Measurements from ENCODE around the gene LMAN1L. TPM values are rescaled to one million over a fixed set of nuclear protein-coding genes. Genes with fewer than 3 reads are reported as not detected.

Gene LMAN1L
- total RNA-seq, 1 donor from 2014 or later: not detected

DNA sequence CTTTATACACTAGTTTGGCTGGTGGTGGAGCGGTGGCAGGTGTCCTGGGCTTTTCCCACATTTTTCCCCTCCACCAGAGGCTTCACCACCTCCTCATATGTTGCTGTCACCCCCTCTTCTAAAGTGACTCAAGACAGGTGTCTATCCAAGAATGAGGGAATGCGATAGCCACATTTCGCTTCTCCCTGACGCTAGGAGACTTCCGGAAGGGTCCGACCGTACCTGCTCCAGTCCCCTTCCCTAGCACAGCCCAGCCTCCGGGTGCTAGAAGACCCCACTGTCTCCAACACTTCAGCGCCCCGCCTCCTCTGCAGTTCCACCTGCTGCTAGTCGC is 60.0 kb downstream of the LMAN1L start:
- Mint-ChIP-seq H3K27ac (ENCODE audit: unreplicated experiment) (peak overlapping the region; percentile 94), H3K27me3 (ENCODE audit: unreplicated experiment) (peaks cover 9% of the 10 kb centered on the region), H3K36me3 (ENCODE audit: unreplicated experiment) (peaks cover 4% of the 10 kb centered on the region), H3K9me3 (ENCODE audit: unreplicated experiment) (no peaks in the 10 kb centered on the region), H3K4me1 (ENCODE audit: unreplicated experiment) (peaks cover 45% of the 10 kb centered on the region), H3K4me3 (ENCODE audit: unreplicated experiment) (peak overlapping the region; percentile 95)
- TF ChIP-seq, protein P1, sequence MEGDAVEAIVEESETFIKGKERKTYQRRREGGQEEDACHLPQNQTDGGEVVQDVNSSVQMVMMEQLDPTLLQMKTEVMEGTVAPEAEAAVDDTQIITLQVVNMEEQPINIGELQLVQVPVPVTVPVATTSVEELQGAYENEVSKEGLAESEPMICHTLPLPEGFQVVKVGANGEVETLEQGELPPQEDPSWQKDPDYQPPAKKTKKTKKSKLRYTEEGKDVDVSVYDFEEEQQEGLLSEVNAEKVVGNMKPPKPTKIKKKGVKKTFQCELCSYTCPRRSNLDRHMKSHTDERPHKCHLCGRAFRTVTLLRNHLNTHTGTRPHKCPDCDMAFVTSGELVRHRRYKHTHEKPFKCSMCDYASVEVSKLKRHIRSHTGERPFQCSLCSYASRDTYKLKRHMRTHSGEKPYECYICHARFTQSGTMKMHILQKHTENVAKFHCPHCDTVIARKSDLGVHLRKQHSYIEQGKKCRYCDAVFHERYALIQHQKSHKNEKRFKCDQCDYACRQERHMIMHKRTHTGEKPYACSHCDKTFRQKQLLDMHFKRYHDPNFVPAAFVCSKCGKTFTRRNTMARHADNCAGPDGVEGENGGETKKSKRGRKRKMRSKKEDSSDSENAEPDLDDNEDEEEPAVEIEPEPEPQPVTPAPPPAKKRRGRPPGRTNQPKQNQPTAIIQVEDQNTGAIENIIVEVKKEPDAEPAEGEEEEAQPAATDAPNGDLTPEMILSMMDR (IDR thresholded peaks at IDR 0.05): no peak
- DNase-seq (ENCODE audit: extremely low spot score, unreplicated experiment): no peak

DNA sequence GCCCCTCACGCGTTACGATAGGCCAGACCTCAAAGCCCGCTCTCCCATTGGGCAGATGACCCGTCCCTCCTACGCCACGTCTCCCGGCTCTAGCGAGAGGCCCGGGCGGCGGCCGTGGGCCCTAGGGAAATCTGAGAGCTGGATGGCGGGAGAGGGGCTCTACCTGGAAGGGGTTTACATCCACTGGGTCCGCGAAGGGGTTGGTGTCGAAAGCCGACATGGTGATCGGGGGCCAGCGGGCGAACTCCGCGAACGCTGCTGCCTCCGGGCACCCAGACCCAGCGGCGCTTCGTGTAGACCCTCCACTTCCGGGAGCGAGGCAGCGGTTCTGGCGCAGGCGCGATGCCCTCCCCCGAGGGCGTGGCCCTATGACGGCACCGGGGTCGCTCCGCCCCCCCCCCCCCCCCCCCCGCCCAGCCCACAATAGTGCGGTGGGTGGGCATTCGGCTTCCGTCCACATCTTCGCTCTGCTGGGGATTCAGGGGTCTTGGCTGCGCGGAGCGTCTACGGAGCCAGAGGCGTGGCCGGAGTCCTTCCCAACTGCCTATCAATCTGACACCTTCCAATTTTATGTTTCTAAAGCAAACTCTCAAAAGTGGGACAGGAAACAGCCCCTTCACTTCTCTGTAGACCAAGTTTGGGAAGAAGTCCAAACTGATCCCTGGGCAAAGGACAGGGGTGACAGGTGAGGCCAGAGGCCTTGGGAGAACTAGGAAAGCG is 60.6 kb downstream of the LMAN1L start, which contains the start of gene SCAMP2:
Gene SCAMP2 (minus strand): TSS at position 330 of the 720 bp plus-strand sequence. CDS start 110 bp downstream, at position 220.
- Mint-ChIP-seq H3K27ac (ENCODE audit: unreplicated experiment) (peak within 1 kb of the TSS; percentile 94), H3K36me3 (ENCODE audit: unreplicated experiment) (no peaks in the 10 kb centered on the region), H3K4me1 (ENCODE audit: unreplicated experiment) (peaks cover 40% of the 10 kb centered on the region), H3K27me3 (ENCODE audit: unreplicated experiment) (peaks cover 9% of the 10 kb centered on the region), H3K9me3 (ENCODE audit: unreplicated experiment) (no peaks in the 10 kb centered on the region), H3K4me3 (ENCODE audit: unreplicated experiment) (peak within 1 kb of the TSS; percentile 95)
- TF ChIP-seq, protein P1 (IDR thresholded peaks at IDR 0.05): no peak
- peak; percentile 96 for DNase-seq (ENCODE audit: extremely low spot score, unreplicated experiment)

DNA sequence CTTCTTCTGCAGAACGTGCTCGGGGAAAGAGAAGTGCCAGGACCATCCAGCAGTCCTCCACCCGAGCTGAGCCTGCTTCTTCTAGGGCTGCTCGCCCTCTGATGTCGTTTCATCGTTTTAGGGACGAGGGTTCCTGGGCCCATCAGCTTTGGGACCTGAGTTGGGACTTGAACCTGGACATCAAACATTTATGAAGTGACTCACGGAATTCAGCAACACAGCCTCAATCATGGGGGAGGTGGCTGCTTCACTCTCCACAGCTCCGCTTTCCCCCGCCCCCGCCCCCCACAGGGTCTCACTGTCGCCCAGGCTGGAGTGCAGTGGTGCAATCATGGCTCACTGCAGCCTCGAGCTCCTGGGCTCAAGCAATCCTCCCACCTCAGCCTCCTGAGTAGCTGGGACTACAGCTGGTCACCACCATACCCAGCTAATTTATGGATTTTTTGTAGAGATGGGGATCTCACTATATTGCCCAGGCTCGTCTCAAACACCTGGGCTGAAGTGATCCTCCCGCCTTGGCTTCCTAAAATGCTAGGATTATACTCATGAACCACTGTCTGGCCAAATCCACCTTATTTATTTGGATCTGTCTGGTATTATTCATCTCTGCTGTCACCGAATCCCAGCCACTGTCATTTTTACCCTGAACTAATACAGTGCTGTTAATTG is 61.3 kb downstream of the LMAN1L start:
- TF ChIP-seq, protein P1 (IDR thresholded peaks at IDR 0.05): no peak
- H3K4me3 Mint-ChIP-seq (ENCODE audit: unreplicated experiment): peak overlapping the region; percentile 95
- peak overlapping the region; percentile 73 for H3K27ac Mint-ChIP-seq (ENCODE audit: unreplicated experiment)
- H3K27me3 Mint-ChIP-seq (ENCODE audit: unreplicated experiment): peaks cover 9% of the 10 kb centered on the region
- H3K36me3 Mint-ChIP-seq (ENCODE audit: unreplicated experiment): no peaks in the 10 kb centered on the region
- peaks cover 37% of the 10 kb centered on the region for H3K4me1 Mint-ChIP-seq (ENCODE audit: unreplicated experiment)
- DNase-seq (ENCODE audit: extremely low spot score, unreplicated experiment): no peak
- no peaks in the 10 kb centered on the region for H3K9me3 Mint-ChIP-seq (ENCODE audit: unreplicated experiment)

Small RNA genes lying within 50 kb of the gene (microRNA-seq; reads per million reads assigned to microRNA genes)
- gene MIR4513 (ENCODE audit: unreplicated experiment) (not detected), gene MIR6882 (ENCODE audit: unreplicated experiment) (1.6 reads per million)

Other genes starting within 250 kb of the LMAN1L start
- gene CLK3, start 197.0 kb upstream of the LMAN1L start, total RNA-seq: 51.3 and 53.2 TPM in 2 replicates
- 42.9 and 54.2 TPM in 2 replicates for gene EDC3, start 116.8 kb upstream of the LMAN1L start, total RNA-seq
- 0.18 and 0.24 TPM in 2 replicates for gene CYP1A1, start 87.3 kb upstream of the LMAN1L start, total RNA-seq
- gene CYP1A2, start 64.0 kb upstream of the LMAN1L start, total RNA-seq: not detected in 2 replicates
- 56.0 and 57.0 TPM in 2 replicates for gene CSK, start 30.8 kb upstream of the LMAN1L start, total RNA-seq
- gene CPLX3, start 13.8 kb downstream of the LMAN1L start, total RNA-seq: not detected in 2 replicates
- gene ULK3, start 30.3 kb downstream of the LMAN1L start, total RNA-seq: 30.6 and 32.4 TPM in 2 replicates
- 65.0 and 73.4 TPM in 2 replicates for gene SCAMP2, start 60.5 kb downstream of the LMAN1L start, total RNA-seq
- gene MPI, start 77.2 kb downstream of the LMAN1L start, total RNA-seq: 30.1 TPM in 2 replicates
- gene FAM219B, start 94.0 kb downstream of the LMAN1L start, total RNA-seq: 70.4 and 76.5 TPM in 2 replicates
- gene COX5A, start 125.2 kb downstream of the LMAN1L start, total RNA-seq: 152 and 154 TPM in 2 replicates
- gene RPP25, start 143.9 kb downstream of the LMAN1L start, total RNA-seq: 19.8 and 20.1 TPM in 2 replicates
- 23.5 and 24.1 TPM in 2 replicates for gene SCAMP5, start 182.7 kb downstream of the LMAN1L start, total RNA-seq
- gene PPCDC, start 210.8 kb downstream of the LMAN1L start, total RNA-seq: 11.9 and 12.7 TPM in 2 replicates